ENCODE data around the gene CYS1.

- TF ChIP-seq CTCF (IDR thresholded peaks at IDR 0.05) (no peak), POLR2A (IDR thresholded peaks at IDR 0.05) (no peak)
These were observed 21.3 kb upstream of the CYS1 start for GRCh38 chr2:10101491-10101890.
